HL-60/S4 (cell line): ENCODE results near the gene FAM227A.

Experiments
- in situ Hi-C: fragments of 300-500 bp; cut with MboI; formaldehyde crosslinking; loops from 2 replicates; pipeline ENCODE4 v1.14.3; 2022; ENCODE audit warnings: low sequenced_read_pairs

Gene FAM227A

DNA sequence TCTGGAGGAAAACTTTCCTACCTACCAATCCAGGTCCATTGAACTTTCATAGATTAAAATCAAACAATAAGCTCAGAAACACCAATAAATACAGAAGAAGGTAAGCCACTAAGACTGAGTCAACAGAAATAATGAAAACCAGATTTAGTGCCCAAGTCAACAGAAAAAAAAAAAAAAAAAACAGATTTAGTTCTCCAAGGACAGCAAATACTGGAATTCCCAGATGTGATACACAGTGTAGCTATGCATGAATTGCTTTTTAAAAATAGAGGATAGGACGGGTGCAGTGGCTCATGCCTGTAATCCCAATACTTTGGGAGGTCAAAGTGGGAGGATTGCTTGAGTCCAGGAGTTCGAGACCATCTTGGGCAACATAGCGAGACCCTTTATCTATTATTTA is 101.9 kb downstream of the FAM227A start:
- in situ Hi-C loops: no loop called here

DNA sequence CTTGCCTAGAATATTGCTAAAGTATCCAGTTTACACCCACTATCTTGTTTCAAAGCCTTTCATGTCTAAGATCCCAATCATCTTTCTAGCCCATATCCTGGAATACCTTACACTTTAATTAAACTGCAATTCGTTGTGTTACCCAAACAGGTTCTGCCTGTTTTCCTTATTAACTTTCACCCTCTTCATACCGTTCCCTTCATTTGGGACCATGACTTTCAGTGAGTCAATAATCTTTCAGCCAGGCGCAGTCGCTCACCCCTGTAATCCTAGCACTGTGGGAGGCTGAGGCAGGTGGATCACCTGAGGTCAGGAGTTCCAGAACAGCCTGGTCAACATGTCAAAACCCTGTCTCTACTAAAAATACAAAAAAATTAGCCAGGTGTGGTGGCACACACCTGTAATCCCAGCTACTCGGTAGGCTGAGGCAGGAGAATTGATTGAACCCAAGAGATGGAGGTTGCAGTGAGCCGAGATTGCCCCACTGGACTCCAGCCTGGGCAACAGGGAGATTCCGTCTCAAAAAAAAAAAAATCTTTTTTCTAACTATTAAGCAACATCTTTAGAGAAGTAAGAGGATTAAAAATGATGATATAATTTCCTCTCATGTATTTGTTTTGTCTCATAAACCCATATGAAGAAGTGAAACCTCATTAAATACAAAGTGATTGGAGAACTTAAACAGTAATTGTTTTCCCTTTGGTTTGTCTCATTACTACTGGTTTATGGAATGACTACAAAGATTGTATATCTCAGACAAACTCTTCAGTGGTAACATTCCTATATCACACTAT is 106.9 kb downstream of the FAM227A start:
- in situ Hi-C loops: no loop called here

DNA sequence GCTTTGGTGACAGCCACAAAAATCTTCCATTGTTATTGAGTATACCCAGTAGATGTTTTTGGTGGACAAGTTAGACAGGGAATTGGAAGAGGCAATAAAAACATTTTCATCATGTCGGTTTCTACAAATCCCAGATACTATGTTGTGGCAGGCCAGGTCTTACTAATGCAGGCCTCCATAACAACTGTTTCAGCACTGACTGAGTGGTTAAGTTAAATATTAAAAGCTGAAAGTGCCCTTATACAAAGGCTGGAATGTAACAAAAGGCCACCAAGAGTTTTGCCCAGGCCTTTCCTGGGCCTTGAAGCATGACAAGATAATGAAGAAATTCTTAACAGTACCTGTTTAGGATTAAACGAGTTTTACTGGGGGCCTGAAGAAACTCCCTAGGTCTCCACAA is 115.5 kb downstream of the FAM227A start:
- in situ Hi-C loops: no loop called here

DNA sequence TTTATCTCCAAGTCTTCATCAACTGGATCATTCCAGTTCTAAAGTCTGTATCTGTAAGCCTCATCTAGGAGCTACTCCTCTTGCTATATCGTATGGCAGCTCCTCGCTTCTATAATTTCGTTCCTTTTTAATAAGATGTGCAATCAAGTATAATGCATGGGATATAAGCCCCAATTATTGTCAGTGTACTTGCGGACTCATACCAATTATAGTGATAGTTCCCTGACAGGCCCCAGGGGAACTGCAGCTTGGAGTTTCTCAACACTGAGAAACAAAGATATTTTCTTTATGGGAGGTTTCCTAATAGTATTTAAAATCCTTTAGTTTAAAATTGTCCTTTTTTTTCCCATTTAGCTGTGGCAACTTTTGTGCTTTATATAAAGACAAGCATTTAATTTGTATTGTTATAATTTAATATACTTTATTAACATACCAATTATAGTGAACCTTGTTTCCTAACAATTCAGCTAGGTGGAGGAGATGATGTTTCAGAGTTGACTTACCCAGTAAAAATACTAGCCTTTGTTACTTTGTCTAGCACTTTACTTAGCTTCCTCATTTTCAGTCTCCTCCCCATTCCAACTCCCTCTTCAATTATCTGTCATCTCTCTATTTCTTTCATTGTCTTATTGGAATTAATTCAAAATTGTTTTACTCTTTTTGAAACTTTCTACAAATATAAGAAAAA is 124.8 kb downstream of the FAM227A start:
- in situ Hi-C loops: no loop called here
